SK-MEL-5 (cell line): ENCODE measurements around the gene MORF4L1. TPM values are rescaled to one million over a fixed set of nuclear protein-coding genes. Genes with fewer than 3 reads are reported as not detected.
"Not testable (repeated sequence)": the region's sequence is repeated elsewhere in the genome, so short reads cannot be mapped to it uniquely, and the experiment has no call there.

Experiments
- DNase-seq: peaks from one replicate; pipeline ENCODE4 v3.0.0-alpha.2; 2016; ENCODE audit warnings: low read depth, low spot score
- in situ Hi-C: cut with HindIII; loops from 2 replicates; pipeline ENCODE4 v1.10.0; 2016; ENCODE audit warnings: low sequenced_read_pairs, high pct_unique_total_duplicates, low pct_unique_long_range_greater_than_20kb
- polyA plus RNA-seq, 2 experiments: library from polyadenylated mRNA; depleted of rRNA; stranded (reverse); fragments of >200 nt; gene quantifications; 2 replicates each; pipeline ENCODE4 v1.2.3, GENCODE V29; 2015
- total RNA-seq: library from RNA; depleted of rRNA; stranded (reverse); fragments of >200 nt; shearing (Covaris generic); gene quantifications from 2 replicates; pipeline ENCODE4 v1.2.3, GENCODE V29; 2014; rRNA removed

The MORF4L1 gene
- total RNA-seq, result 172 and 186 TPM in 2 replicates
- polyA plus RNA-seq (2015; cell fraction: cytosol; rRNA removed), result 261 and 302 TPM in 2 replicates
- polyA plus RNA-seq (2015; cell fraction: nucleus; rRNA removed), result 88.8 and 160 TPM in 2 replicates

- in situ Hi-C loops, result no loop called here
- peak; percentile 96 for DNase-seq
Observed at GRCh38 chr15:78872155-78872971, at the start of gene MORF4L1. Gene MORF4L1 (plus strand): TSS chr15:78872890. CDS start chr15:78873018, 128 bp downstream.

GRCh38 chr15:78828920-78829319 lies 43.8 kb upstream of the MORF4L1 start:
- in situ Hi-C loops, result no loop called here
- no peak for DNase-seq

- in situ Hi-C loops, result no loop called here
- DNase-seq, result no peak
Observed at GRCh38 chr15:78830514-78831228, 42.0 kb upstream of the MORF4L1 start.

- DNase-seq, result no peak
- in situ Hi-C loops, result no loop called here
Observed at GRCh38 chr15:78831229-78832207, 41.2 kb upstream of the MORF4L1 start.

GRCh38 chr15:78836333-78836732 lies 36.4 kb upstream of the MORF4L1 start:
- in situ Hi-C loops, result no loop called here
- no peak for DNase-seq

GRCh38 chr15:78837131-78837530 lies 35.6 kb upstream of the MORF4L1 start:
- in situ Hi-C loops, result no loop called here
- no peak for DNase-seq

- in situ Hi-C loops, result no loop called here
- DNase-seq, result no peak
Observed at GRCh38 chr15:78837543-78837942, 35.1 kb upstream of the MORF4L1 start.

- in situ Hi-C loops, result no loop called here
- DNase-seq, result no peak
Observed at GRCh38 chr15:78838489-78838888, 34.2 kb upstream of the MORF4L1 start.

GRCh38 chr15:78839151-78839550 lies 33.5 kb upstream of the MORF4L1 start:
- in situ Hi-C loops, result not testable (repeated sequence)

GRCh38 chr15:78840661-78841375 lies 31.9 kb upstream of the MORF4L1 start:
- in situ Hi-C loops, result no loop called here
- no peak for DNase-seq

More at GRCh38 chr15:78839151-78839550, 33.5 kb upstream of the MORF4L1 start:
- DNase-seq, result not testable (repeated sequence)

GRCh38 chr15:78841376-78841706 lies 31.3 kb upstream of the MORF4L1 start:
- peak; percentile 9 for DNase-seq
- in situ Hi-C loops, result no loop called here

- in situ Hi-C loops, result no loop called here
Observed at GRCh38 chr15:78841891-78842290, 30.8 kb upstream of the MORF4L1 start.

GRCh38 chr15:78842519-78842918 lies 30.2 kb upstream of the MORF4L1 start:
- in situ Hi-C loops, result no loop called here
- no peak for DNase-seq

More at GRCh38 chr15:78841891-78842290, 30.8 kb upstream of the MORF4L1 start:
- DNase-seq, result no peak

GRCh38 chr15:78846906-78847305 lies 25.8 kb upstream of the MORF4L1 start:
- in situ Hi-C loops, DNase-seq: not testable (repeated sequence)

GRCh38 chr15:78847387-78847906 lies 25.2 kb upstream of the MORF4L1 start:
- DNase-seq, in situ Hi-C loops: not testable (repeated sequence)

- no peak for DNase-seq
- in situ Hi-C loops, result no loop called here
Observed at GRCh38 chr15:78850352-78850751, 22.3 kb upstream of the MORF4L1 start.
